CD4-positive, alpha-beta T cell treated with Interleukin-4 for 1 hour (primary cell): ENCODE measurements around the gene HACD4.

Experiments
- DNase-seq, 2 donors: peaks; one replicate each; pipeline ENCODE4 v3.0.0-alpha.2; 2020 to 2022

HACD4 gene

GRCh38 chr9:20962536-20963225 lies 68.8 kb downstream of the HACD4 start:
- DNase-seq, result no peak

DNA sequence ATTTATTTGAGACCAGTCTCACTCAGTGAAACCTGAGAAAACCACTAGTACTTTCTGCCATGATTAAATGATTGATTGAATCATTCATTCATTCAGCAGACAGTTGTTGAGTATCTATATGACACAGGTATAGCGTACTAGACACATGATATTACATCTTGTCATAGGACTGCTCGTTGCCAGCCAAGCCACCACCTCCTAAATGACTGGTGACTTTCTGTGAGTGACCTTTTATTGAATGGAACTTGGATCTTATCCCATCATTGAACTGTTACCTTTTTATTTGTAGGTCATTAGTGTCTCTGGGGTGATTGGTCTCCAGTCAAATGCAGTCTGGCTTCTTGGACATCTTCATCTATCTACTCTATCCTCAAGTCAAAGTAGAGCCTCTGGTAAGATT lies 80.7 kb downstream of the HACD4 start:
- no peak for DNase-seq
